Measurements from ENCODE around the gene WT1.

WT1 gene

DNA sequence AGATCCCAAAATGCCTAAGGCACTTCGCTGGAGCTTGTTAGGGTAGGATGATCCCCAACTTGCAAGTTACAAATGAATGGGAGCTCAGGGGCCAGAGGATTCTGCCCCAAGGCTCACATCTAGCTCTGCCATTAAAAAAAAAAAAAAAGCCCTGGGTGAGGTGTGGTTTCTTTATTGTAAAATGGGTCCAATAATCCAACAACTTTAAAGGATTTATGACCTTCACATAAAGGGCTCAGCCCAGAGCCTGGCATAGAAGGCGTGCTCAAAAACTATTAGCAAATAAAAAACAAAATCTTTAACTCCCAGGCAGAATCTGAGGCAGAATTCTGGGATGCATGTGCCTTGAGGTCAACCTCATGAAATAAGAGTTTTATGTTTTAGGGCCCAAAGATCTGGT, 42.5 kb downstream of the WT1 start:
- H3K27me3 ChIP-seq (replicated peaks in 2 of 5; ENCODE audit: control insufficient read depth in 4 of 5, insufficient read depth in 5 of 5, low read length in 4 of 5) = no peaks in the 10 kb centered on the region
- no peak for DNase-seq
- H3K9me3 ChIP-seq (ENCODE audit: control extremely low read depth in 1 of 5, control insufficient read depth in 4 of 5, insufficient read depth in 2 of 5, low read depth in 1 of 5, low read length in 4 of 5) = no peaks in the 10 kb centered on the region
- H3K4me1 ChIP-seq (ENCODE audit: control extremely low read depth in 1 of 4, control insufficient read depth in 4 of 4, insufficient read depth in 4 of 4, low read length in 3 of 4) = peaks cover 0 to 14% (median 11%) of the 10 kb centered on the region in 4 experiments
- WGBS (ENCODE audit: insufficient coverage) = no CpG with 5 or more reads among the region's 2 CpGs
- POLR2A ChIA-PET = no interaction called here
- H3K4me3 ChIP-seq (ENCODE audit: control insufficient read depth in 1 of 7, extremely low read depth in 1 of 7, insufficient read depth in 4 of 7, low read depth in 2 of 7, low read length in 6 of 7) = no peak overlapping the region
- no peak overlapping the region for H3K27ac ChIP-seq (ENCODE audit: insufficient read depth in 1 of 2, low read depth in 1 of 2, low read length in 2 of 2, poor library complexity in 1 of 2, severe bottlenecking in 2 of 2)
- peaks cover 0 to 58% (median 0%) of the 10 kb centered on the region in 4 experiments for H3K36me3 ChIP-seq (ENCODE audit: control insufficient read depth in 4 of 4, insufficient read depth in 4 of 4, low read length in 3 of 4)
- CTCF ChIA-PET = no interaction called here

DNA sequence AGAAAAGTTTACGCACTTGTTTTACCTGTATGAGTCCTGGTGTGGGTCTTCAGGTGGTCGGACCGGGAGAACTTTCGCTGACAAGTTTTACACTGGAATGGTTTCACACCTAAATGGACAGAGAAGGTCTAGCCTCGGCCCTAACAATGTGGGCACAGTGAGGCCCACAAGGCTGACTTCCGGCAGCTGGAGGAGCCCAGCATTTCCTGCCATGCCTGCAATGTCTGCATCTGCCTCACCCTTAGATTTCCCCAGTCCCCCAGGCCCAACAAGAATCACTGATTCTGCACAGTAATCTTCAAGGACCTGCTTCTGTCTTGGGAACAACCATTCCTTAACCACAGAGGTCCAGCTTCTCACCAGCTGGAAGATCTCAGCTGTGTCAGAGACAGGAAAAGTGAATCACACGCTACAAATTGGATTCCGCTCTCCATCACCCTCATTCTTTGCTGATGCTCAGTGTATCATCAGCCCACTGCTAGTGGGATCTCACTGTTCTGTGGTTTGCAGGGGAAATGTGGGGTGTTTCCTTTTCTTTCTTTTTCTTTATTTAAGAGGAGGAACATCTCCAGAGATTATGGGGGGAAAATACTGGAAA, 43.3 kb downstream of the WT1 start:
- Histone ChIP-seq H3K9me3 (ENCODE audit: control extremely low read depth in 1 of 5, control insufficient read depth in 4 of 5, insufficient read depth in 2 of 5, low read depth in 1 of 5, low read length in 4 of 5) (no peaks in the 10 kb centered on the region), H3K4me1 (ENCODE audit: control extremely low read depth in 1 of 4, control insufficient read depth in 4 of 4, insufficient read depth in 4 of 4, low read length in 3 of 4) (peaks cover 6 to 20% (median 18%) of the 10 kb centered on the region in 4 experiments), H3K27me3 (replicated peaks in 2 of 5; ENCODE audit: control insufficient read depth in 4 of 5, insufficient read depth in 5 of 5, low read length in 4 of 5) (no peaks in the 10 kb centered on the region), H3K4me3 (ENCODE audit: control insufficient read depth in 1 of 7, extremely low read depth in 1 of 7, insufficient read depth in 4 of 7, low read depth in 2 of 7, low read length in 6 of 7) (peak overlapping the region in 1 of 7 experiments; percentile 2), H3K36me3 (ENCODE audit: control insufficient read depth in 4 of 4, insufficient read depth in 4 of 4, low read length in 3 of 4) (peaks cover 0 to 53% (median 0%) of the 10 kb centered on the region in 4 experiments), H3K27ac (ENCODE audit: insufficient read depth in 1 of 2, low read depth in 1 of 2, low read length in 2 of 2, poor library complexity in 1 of 2, severe bottlenecking in 2 of 2) (no peak overlapping the region)
- 65% methylated on average over 5 of the region's 8 CpGs for WGBS (ENCODE audit: insufficient coverage)
- POLR2A ChIA-PET = no interaction called here
- CTCF ChIA-PET = no interaction called here
- DNase-seq = peak in 2 of 3 donors; percentile 54 to 61

DNA sequence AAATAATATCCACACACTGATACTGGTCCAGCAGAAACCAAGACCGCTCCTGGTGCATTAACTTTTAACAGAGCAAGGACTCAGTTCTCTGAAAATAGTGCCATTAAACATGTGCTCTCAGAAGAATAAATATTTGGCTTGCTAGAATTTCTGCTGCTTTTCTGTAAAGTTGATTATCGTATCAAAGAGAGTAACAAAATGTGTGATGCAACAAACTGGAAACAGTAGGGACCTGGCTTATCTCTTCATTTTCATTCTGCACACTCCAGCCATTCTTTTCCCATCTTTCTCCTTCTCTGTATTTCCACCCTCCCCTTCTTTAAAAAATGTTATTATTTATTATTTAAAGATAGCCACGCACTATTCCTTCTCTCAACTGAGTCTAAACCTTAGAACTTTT, 43.9 kb downstream of the WT1 start:
- no peak overlapping the region for H3K4me3 ChIP-seq (ENCODE audit: control insufficient read depth in 1 of 7, extremely low read depth in 1 of 7, insufficient read depth in 4 of 7, low read depth in 2 of 7, low read length in 6 of 7)
- peaks cover 10 to 26% (median 24%) of the 10 kb centered on the region in 4 experiments for H3K4me1 ChIP-seq (ENCODE audit: control extremely low read depth in 1 of 4, control insufficient read depth in 4 of 4, insufficient read depth in 4 of 4, low read length in 3 of 4)
- ChIA-PET POLR2A (no interaction called here), CTCF (interaction anchor here (0.8 to 1.6 kb wide), 4 partner anchors 10 to 40 kb away, joined by 3 to 6 read pairs (median 4); no protein-coding TSS in a partner anchor)
- no peak for DNase-seq
- H3K27ac ChIP-seq (ENCODE audit: insufficient read depth in 1 of 2, low read depth in 1 of 2, low read length in 2 of 2, poor library complexity in 1 of 2, severe bottlenecking in 2 of 2) = no peak overlapping the region
- WGBS (ENCODE audit: insufficient coverage) = no CpG with 5 or more reads among the region's 3 CpGs
- H3K36me3 ChIP-seq (ENCODE audit: control insufficient read depth in 4 of 4, insufficient read depth in 4 of 4, low read length in 3 of 4) = peaks cover 0 to 48% (median 0%) of the 10 kb centered on the region in 4 experiments
- H3K9me3 ChIP-seq (ENCODE audit: control extremely low read depth in 1 of 5, control insufficient read depth in 4 of 5, insufficient read depth in 2 of 5, low read depth in 1 of 5, low read length in 4 of 5) = no peaks in the 10 kb centered on the region
- H3K27me3 ChIP-seq (replicated peaks in 2 of 5; ENCODE audit: control insufficient read depth in 4 of 5, insufficient read depth in 5 of 5, low read length in 4 of 5) = no peaks in the 10 kb centered on the region

DNA sequence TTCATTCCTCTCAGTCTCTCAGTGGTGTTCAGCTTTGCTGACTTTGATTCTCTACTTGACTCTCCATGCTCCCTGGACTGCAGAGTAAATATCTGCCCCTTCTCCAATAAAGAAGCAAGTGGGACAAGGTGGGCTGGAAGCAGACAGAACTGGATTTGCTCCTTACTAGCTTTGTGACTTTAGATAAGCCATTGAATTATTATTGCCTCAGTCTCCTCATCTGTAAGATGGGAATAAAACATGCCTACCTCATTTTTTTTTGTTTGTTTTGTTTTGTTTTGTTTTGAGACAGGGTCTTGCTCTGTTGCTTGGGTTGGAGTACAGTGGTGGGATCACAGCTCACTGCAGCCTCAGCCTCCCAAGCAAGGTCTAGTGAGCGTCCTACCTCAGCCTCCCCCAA, 44.6 kb downstream of the WT1 start:
- no peak overlapping the region for H3K4me3 ChIP-seq (ENCODE audit: control insufficient read depth in 1 of 7, extremely low read depth in 1 of 7, insufficient read depth in 4 of 7, low read depth in 2 of 7, low read length in 6 of 7)
- peaks cover 16 to 33% (median 31%) of the 10 kb centered on the region in 4 experiments for H3K4me1 ChIP-seq (ENCODE audit: control extremely low read depth in 1 of 4, control insufficient read depth in 4 of 4, insufficient read depth in 4 of 4, low read length in 3 of 4)
- no peaks in the 10 kb centered on the region for H3K9me3 ChIP-seq (ENCODE audit: control extremely low read depth in 1 of 5, control insufficient read depth in 4 of 5, insufficient read depth in 2 of 5, low read depth in 1 of 5, low read length in 4 of 5)
- no peak overlapping the region for H3K27ac ChIP-seq (ENCODE audit: insufficient read depth in 1 of 2, low read depth in 1 of 2, low read length in 2 of 2, poor library complexity in 1 of 2, severe bottlenecking in 2 of 2)
- WGBS (ENCODE audit: insufficient coverage) = 100% methylated on average over 1 of the region's 1 CpG
- peaks cover 0 to 40% (median 0%) of the 10 kb centered on the region in 4 experiments for H3K36me3 ChIP-seq (ENCODE audit: control insufficient read depth in 4 of 4, insufficient read depth in 4 of 4, low read length in 3 of 4)
- CTCF ChIA-PET = interaction anchor here (0.7 to 1.6 kb wide), 7 partner anchors 9 to 41 kb away, joined by 3 to 6 read pairs (median 3); no protein-coding TSS in a partner anchor
- no peak for DNase-seq
- POLR2A ChIA-PET = no interaction called here
- no peaks in the 10 kb centered on the region for H3K27me3 ChIP-seq (replicated peaks in 2 of 5; ENCODE audit: control insufficient read depth in 4 of 5, insufficient read depth in 5 of 5, low read length in 4 of 5)

DNA sequence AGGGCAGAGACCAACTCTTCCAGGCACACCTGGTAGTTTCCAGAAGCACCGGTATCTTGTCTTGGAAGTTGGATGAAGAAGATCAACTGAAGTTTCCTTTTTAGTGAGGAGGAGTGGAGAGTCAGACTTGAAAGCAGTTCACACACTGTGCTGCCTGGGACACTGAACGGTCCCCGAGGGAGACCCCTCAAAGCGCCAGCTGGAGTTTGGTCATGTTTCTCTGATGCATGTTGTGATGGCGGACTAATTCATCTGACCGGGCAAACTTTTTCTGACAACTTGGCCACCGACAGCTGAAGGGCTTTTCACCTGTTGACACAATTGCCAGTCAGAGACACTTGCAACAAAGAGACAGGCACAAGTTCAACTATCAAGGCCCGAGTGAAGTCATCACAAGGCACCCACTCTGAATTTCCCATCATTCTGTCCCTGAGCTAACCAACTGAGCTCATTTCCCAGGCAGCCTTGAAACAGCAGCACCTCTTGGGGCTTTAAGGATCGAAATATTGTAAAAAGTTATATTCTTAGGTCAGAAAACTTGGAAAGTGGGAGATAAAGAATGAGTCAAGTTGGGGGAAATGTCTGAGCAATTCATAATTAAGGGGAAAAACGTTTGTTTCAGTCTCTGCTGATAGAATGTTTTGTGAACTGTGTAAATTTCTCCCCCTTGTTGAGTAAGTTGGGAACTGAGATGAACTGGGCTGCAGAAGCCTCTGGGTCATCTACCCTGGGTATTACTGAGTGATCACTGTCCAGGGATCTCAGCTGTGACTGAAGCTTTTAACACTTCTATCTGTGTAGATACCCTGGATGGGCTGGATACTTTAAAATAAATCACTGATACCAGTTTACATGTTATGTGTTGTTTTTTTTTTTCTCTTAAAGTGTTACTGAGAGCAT, 46.2 kb downstream of the WT1 start:
- POLR2A ChIA-PET = interaction anchor here (0.7 kb wide), 1 partner anchor 37 kb away, joined by 3 read pairs; no protein-coding TSS in a partner anchor
- no peak overlapping the region for H3K27ac ChIP-seq (ENCODE audit: insufficient read depth in 1 of 2, low read depth in 1 of 2, low read length in 2 of 2, poor library complexity in 1 of 2, severe bottlenecking in 2 of 2)
- CTCF ChIA-PET = interaction anchor here (1.1 to 1.3 kb wide), 4 partner anchors 15 to 215 kb away, joined by 3 to 4 read pairs (median 3); no protein-coding TSS in a partner anchor
- peaks cover 16 to 35% (median 31%) of the 10 kb centered on the region in 4 experiments for H3K4me1 ChIP-seq (ENCODE audit: control extremely low read depth in 1 of 4, control insufficient read depth in 4 of 4, insufficient read depth in 4 of 4, low read length in 3 of 4)
- H3K9me3 ChIP-seq (ENCODE audit: control extremely low read depth in 1 of 5, control insufficient read depth in 4 of 5, insufficient read depth in 2 of 5, low read depth in 1 of 5, low read length in 4 of 5) = no peaks in the 10 kb centered on the region
- no peaks in the 10 kb centered on the region for H3K27me3 ChIP-seq (replicated peaks in 2 of 5; ENCODE audit: control insufficient read depth in 4 of 5, insufficient read depth in 5 of 5, low read length in 4 of 5)
- 95% methylated on average over 9 of the region's 10 CpGs for WGBS (ENCODE audit: insufficient coverage)
- no peak overlapping the region for H3K4me3 ChIP-seq (ENCODE audit: control insufficient read depth in 1 of 7, extremely low read depth in 1 of 7, insufficient read depth in 4 of 7, low read depth in 2 of 7, low read length in 6 of 7)
- no peak for DNase-seq
- peaks cover 0 to 37% (median 0%) of the 10 kb centered on the region in 4 experiments for H3K36me3 ChIP-seq (ENCODE audit: control insufficient read depth in 4 of 4, insufficient read depth in 4 of 4, low read length in 3 of 4)

DNA sequence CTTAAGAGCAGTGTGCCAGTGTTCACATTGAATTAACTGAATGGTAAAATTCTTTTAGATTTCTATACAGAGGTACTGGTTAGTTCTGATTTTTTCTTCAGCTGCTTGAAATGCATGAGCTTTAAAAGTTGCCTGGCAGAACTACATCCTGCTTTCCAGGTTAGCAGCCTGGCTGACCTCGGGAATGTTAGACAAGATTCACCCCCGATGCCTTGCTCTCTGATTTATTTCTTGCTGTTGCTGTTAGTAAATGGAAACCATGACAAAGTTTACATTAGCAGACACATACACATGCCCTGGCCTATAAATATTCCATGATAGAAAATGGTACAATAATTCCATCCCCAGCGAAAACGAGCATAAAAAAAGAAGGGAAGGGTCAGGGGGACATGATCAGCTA, 47.0 kb downstream of the WT1 start:
- H3K4me3 ChIP-seq (ENCODE audit: control insufficient read depth in 1 of 7, extremely low read depth in 1 of 7, insufficient read depth in 4 of 7, low read depth in 2 of 7, low read length in 6 of 7) = no peak overlapping the region
- WGBS (ENCODE audit: insufficient coverage) = 100% methylated on average over 2 of the region's 4 CpGs
- H3K36me3 ChIP-seq (ENCODE audit: control insufficient read depth in 4 of 4, insufficient read depth in 4 of 4, low read length in 3 of 4) = peaks cover 0 to 34% (median 0%) of the 10 kb centered on the region in 4 experiments
- no peak for DNase-seq
- H3K4me1 ChIP-seq (ENCODE audit: control extremely low read depth in 1 of 4, control insufficient read depth in 4 of 4, insufficient read depth in 4 of 4, low read length in 3 of 4) = peaks cover 16 to 37% (median 32%) of the 10 kb centered on the region in 4 experiments
- H3K27me3 ChIP-seq (replicated peaks in 2 of 5; ENCODE audit: control insufficient read depth in 4 of 5, insufficient read depth in 5 of 5, low read length in 4 of 5) = no peaks in the 10 kb centered on the region
- no peaks in the 10 kb centered on the region for H3K9me3 ChIP-seq (ENCODE audit: control extremely low read depth in 1 of 5, control insufficient read depth in 4 of 5, insufficient read depth in 2 of 5, low read depth in 1 of 5, low read length in 4 of 5)
- POLR2A ChIA-PET = no interaction called here
- no peak overlapping the region for H3K27ac ChIP-seq (ENCODE audit: insufficient read depth in 1 of 2, low read depth in 1 of 2, low read length in 2 of 2, poor library complexity in 1 of 2, severe bottlenecking in 2 of 2)
- CTCF ChIA-PET = interaction anchor here (1.1 to 1.3 kb wide), 3 partner anchors 22 to 216 kb away, joined by 3 to 4 read pairs (median 3); no protein-coding TSS in a partner anchor

Data from common myeloid progenitor, CD34-positive (primary cell).